WTC11 (cell line): Measurements from ENCODE around the gene SPATA13. TPM values are rescaled to one million over a fixed set of nuclear protein-coding genes. Genes with fewer than 3 reads are reported as not detected.

Experiments
- ATAC-seq: fragments of 200-7000 bp; cut with Tn5 transposase; 2 replicates; pipeline ENCODE4 v1.10.0; 2021; ENCODE audit warnings: mild to moderate bottlenecking, moderate library complexity
- CTCF ChIA-PET: fragments of 300-600 bp; sonication (Branson Sonifier 250); formaldehyde crosslinking; loops from one replicate; lab custom pipeline; 2021; ENCODE audit warnings: antibody characterized with exemption; lab: Charles Lee
- POLR2A ChIA-PET: fragments of 350-600 bp; sonication (Branson Sonifier 250); formaldehyde crosslinking; loops from one replicate; lab custom pipeline; 2021; ENCODE audit warnings: antibody characterized with exemption; lab: Charles Lee
- DNase-seq: peaks from one replicate; pipeline ENCODE4 v3.0.0; 2021; ENCODE audit warnings: low spot score
- H3K27ac Mint-ChIP-seq: 2 replicates; pipeline ENCODE4 v1.8.0; 2021; ENCODE audit warnings: mixed read lengths
- H3K27me3 Mint-ChIP-seq: 2 replicates; pipeline ENCODE4 v1.8.0; 2021; ENCODE audit warnings: low read depth, mild to moderate bottlenecking, moderate library complexity, mixed read lengths
- H3K36me3 Mint-ChIP-seq: 2 replicates; pipeline ENCODE4 v1.8.0; 2021; ENCODE audit warnings: mixed read lengths
- H3K4me1 Mint-ChIP-seq: 2 replicates; pipeline ENCODE4 v1.8.0; 2022; ENCODE audit warnings: mixed read lengths
- H3K4me3 Mint-ChIP-seq: 2 replicates; pipeline ENCODE4 v1.8.0; 2021; ENCODE audit warnings: mild to moderate bottlenecking, moderate library complexity, mixed read lengths
- H3K9me3 Mint-ChIP-seq: 2 replicates; pipeline ENCODE4 v1.8.0; 2021; ENCODE audit warnings: mixed read lengths
- CREB1 ChIP-seq: sonication (generic); formaldehyde crosslinking; IDR thresholded peaks from 2 replicates; pipeline ENCODE4 v1.8.0; 2023; ENCODE audit warnings: mild to moderate bottlenecking, missing genetic modification reagents
- EMX1 ChIP-seq: fragments of 250-450 bp; sonication (Bioruptor Pico); IDR thresholded peaks from 2 replicates; pipeline ENCODE4 v1.8.0; 2021; ENCODE audit warnings: mild to moderate bottlenecking
- ESRRA ChIP-seq: sonication (generic); formaldehyde crosslinking; IDR thresholded peaks from 2 replicates; pipeline ENCODE4 v1.8.1; 2022; ENCODE audit warnings: mild to moderate bottlenecking, missing genetic modification reagents, borderline replicate concordance
- FOXJ3 ChIP-seq: sonication (generic); formaldehyde crosslinking; IDR thresholded peaks from 2 replicates; pipeline ENCODE4 v1.9.0; 2021; ENCODE audit warnings: missing genetic modification reagents, mild to moderate bottlenecking, borderline replicate concordance
- GABPB1 ChIP-seq: sonication (generic); formaldehyde crosslinking; IDR thresholded peaks from 2 replicates; pipeline ENCODE4 v1.8.1; 2023; ENCODE audit warnings: mild to moderate bottlenecking, missing genetic modification reagents
- GTF2I ChIP-seq: fragments of 250-450 bp; sonication (Bioruptor Pico); conservative IDR thresholded peaks from 2 replicates; pipeline ENCODE4 v1.4.0; 2021; ENCODE audit warnings: mild to moderate bottlenecking
- HMGA2 ChIP-seq: fragments of 250-450 bp; sonication (Bioruptor Pico); IDR thresholded peaks from 2 replicates; pipeline ENCODE4 v1.4.0; 2021; ENCODE audit warnings: mild to moderate bottlenecking, moderate library complexity
- HMGXB4 ChIP-seq: sonication (generic); formaldehyde crosslinking; IDR thresholded peaks from 2 replicates; pipeline ENCODE4 v1.8.1; 2023; ENCODE audit warnings: mild to moderate bottlenecking, moderate library complexity, missing genetic modification reagents
- IRF2 ChIP-seq: sonication (generic); formaldehyde crosslinking; IDR thresholded peaks from 2 replicates; pipeline ENCODE4 v1.8.0; 2022; ENCODE audit warnings: low read depth, missing genetic modification reagents, borderline replicate concordance
- MYBL2 ChIP-seq: sonication (generic); formaldehyde crosslinking; IDR thresholded peaks from 2 replicates; pipeline ENCODE4 v1.8.1; 2023; ENCODE audit warnings: mild to moderate bottlenecking, moderate library complexity, missing genetic modification reagents
- NFE2L1 ChIP-seq: sonication (generic); formaldehyde crosslinking; IDR thresholded peaks from 2 replicates; pipeline ENCODE4 v1.8.1; 2023; ENCODE audit warnings: missing genetic modification reagents
- NFYB ChIP-seq: sonication (generic); formaldehyde crosslinking; conservative IDR thresholded peaks from 2 replicates; pipeline ENCODE4 v1.8.0; 2022; ENCODE audit warnings: low read depth, missing genetic modification reagents
- OVOL2 ChIP-seq: fragments of 250-450 bp; sonication (Bioruptor Pico); IDR thresholded peaks from 2 replicates; pipeline ENCODE4 v1.9.0; 2021; ENCODE audit warnings: mild to moderate bottlenecking, borderline replicate concordance
- SOX15 ChIP-seq: fragments of 250-450 bp; sonication (Bioruptor Pico); IDR thresholded peaks from 2 replicates; pipeline ENCODE4 v1.9.0; 2021; ENCODE audit warnings: mild to moderate bottlenecking
- SP1 ChIP-seq: sonication (generic); formaldehyde crosslinking; conservative IDR thresholded peaks from 2 replicates; pipeline ENCODE4 v1.8.1; 2022; ENCODE audit warnings: missing genetic modification reagents
- TCF7 ChIP-seq: sonication (generic); formaldehyde crosslinking; IDR thresholded peaks from 2 replicates; pipeline ENCODE4 v1.8.0; 2022; ENCODE audit warnings: mild to moderate bottlenecking, low read depth, missing genetic modification reagents, moderate library complexity
- ZNF121 ChIP-seq: sonication (generic); formaldehyde crosslinking; IDR thresholded peaks from 2 replicates; pipeline ENCODE4 v1.8.0; 2023; ENCODE audit warnings: missing genetic modification reagents
- ZNF317 ChIP-seq: sonication (generic); formaldehyde crosslinking; IDR thresholded peaks from 2 replicates; pipeline ENCODE4 v1.8.1; 2023; ENCODE audit warnings: low read depth, mild to moderate bottlenecking, moderate library complexity, missing genetic modification reagents, borderline replicate concordance
- ZNF416 ChIP-seq: fragments of 250-450 bp; sonication (Bioruptor Pico); IDR thresholded peaks from 2 replicates; pipeline ENCODE4 v1.9.0; 2021; ENCODE audit warnings: mild to moderate bottlenecking, inconsistent platforms
- ZNF425 ChIP-seq: fragments of 250-450 bp; sonication (Bioruptor Pico); conservative IDR thresholded peaks from 2 replicates; pipeline ENCODE4 v1.9.0; 2021; ENCODE audit warnings: mild to moderate bottlenecking
- ZNF671 ChIP-seq: fragments of 250-450 bp; sonication (Bioruptor Pico); IDR thresholded peaks from 2 replicates; pipeline ENCODE4 v1.8.0; 2021; ENCODE audit warnings: mild to moderate bottlenecking
- ZSCAN18 ChIP-seq: fragments of 250-450 bp; sonication (Bioruptor Pico); IDR thresholded peaks from 2 replicates; pipeline ENCODE4 v2.1.2; 2022; ENCODE audit warnings: mild to moderate bottlenecking, moderate library complexity
- total RNA-seq: library from RNA; stranded (reverse); gene quantifications from 3 replicates; pipeline ENCODE4 v1.2.3, GENCODE V29; 2021

SPATA13 gene
- total RNA-seq, 1 experiment from 2014 or later: 29.0 TPM

GRCh38 chr13:24145674-24146073 is 14.8 kb upstream of the SPATA13 start:
- Mint-ChIP-seq H3K27ac (no peak overlapping the region; the same call in 1 of the 2 replicates), H3K9me3 (no peaks in the 10 kb centered on the region), H3K4me3 (no peak overlapping the region), H3K4me1 (peaks cover 58% of the 10 kb centered on the region), H3K27me3 (no peaks in the 10 kb centered on the region; the same call in 1 of the 2 replicates), H3K36me3 (no peaks in the 10 kb centered on the region)
- ChIA-PET CTCF (interaction anchor here (1.0 to 1.3 kb wide), 5 partner anchors 15 to 185 kb away, joined by 3 to 7 read pairs (median 3); partner anchors contain the start of gene SPATA13), POLR2A (interaction anchor here (0.7 kb wide), 1 partner anchor 239 kb away, joined by 3 read pairs; no protein-coding TSS in a partner anchor)
- ATAC-seq (no peak), DNase-seq (no peak)
- TF ChIP-seq EMX1 (CRISPR knock-in tag) (no peak), NFE2L1 (no peak), ZNF416 (CRISPR knock-in tag) (no peak), GTF2I (CRISPR knock-in tag) (no peak), HMGXB4 (no peak), FOXJ3 (CRISPR knock-in tag) (no peak), TCF7 (CRISPR knock-in tag) (no peak), HMGA2 (no peak), CREB1 (CRISPR knock-in tag) (no peak), ZNF317 (CRISPR knock-in tag) (no peak), ZNF671 (CRISPR knock-in tag) (no peak), ZNF425 (no peak), GABPB1 (CRISPR knock-in tag) (no peak), IRF2 (CRISPR knock-in tag) (no peak), SP1 (CRISPR knock-in tag) (no peak), OVOL2 (CRISPR knock-in tag) (no peak), ZSCAN18 (no peak)

DNA sequence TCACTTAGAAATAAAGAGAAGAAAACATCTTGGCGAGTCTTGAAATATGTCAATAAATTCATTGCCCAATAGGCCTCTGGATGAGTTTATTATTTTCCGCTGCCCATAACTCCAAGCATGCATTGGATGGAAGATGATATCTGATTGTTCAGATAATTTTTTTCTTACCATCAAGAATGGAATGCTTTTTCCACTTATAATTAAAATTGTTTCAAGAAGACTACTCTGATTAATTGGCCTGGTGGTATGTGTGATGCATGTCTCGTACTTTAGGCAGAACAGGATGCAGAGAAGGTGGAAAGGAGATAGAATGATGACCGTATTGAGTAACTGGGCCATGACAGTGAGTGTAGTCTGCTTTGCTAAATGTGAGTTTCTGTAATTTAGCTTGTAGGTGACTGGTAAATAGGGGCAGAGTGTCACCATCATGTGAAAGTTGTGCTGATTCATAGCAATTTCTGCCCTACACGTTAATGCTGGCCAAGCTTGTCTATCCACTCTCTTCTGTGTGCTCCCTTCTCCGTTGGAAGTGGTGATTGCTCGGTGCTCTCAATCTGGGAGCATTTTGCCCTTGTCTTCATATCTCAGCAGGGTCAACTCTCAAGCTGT is 13.5 kb upstream of the SPATA13 start:
- TF ChIP-seq ESRRA (CRISPR knock-in tag) (no peak), SOX15 (CRISPR knock-in tag) (no peak), NFYB (CRISPR knock-in tag) (no peak), MYBL2 (CRISPR knock-in tag) (no peak), ZNF671 (CRISPR knock-in tag) (no peak), ZNF121 (no peak)
- Mint-ChIP-seq H3K4me1 (peaks cover 49% of the 10 kb centered on the region), H3K27me3 (no peaks in the 10 kb centered on the region; the same call in 1 of the 2 replicates), H3K36me3 (no peaks in the 10 kb centered on the region), H3K4me3 (no peak overlapping the region), H3K27ac (no peak overlapping the region), H3K9me3 (no peaks in the 10 kb centered on the region)
- ChIA-PET CTCF (interaction anchor here (0.6 to 1.3 kb wide), 2 partner anchors 33 to 82 kb away, joined by 3 to 4 read pairs; no protein-coding TSS in a partner anchor), POLR2A (no interaction called here)
- no peak for ATAC-seq
- DNase-seq: no peak
